ENCODE data around the gene SRSF7. TPM values are rescaled to one million over a fixed set of nuclear protein-coding genes. Genes with fewer than 3 reads are reported as not detected.

The SRSF7 gene
- total RNA-seq, 1 donor from 2014 or later, result 67.6 TPM

DNA sequence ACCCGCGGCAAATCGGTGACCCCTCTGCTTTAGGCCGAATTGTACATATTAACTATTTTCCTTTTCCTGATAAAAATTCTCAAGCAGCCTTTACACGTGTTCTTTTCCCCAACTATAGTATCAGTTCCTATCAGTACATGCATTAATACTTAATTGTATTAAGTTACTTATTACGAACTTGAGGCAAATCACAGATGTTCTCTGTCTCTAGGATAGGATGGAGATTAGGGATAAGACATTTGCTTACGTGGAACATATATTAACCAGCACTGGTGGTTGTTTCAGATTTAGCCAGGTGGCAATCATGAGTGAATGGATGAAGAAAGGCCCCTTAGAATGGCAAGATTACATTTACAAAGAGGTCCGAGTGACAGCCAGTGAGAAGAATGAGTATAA is 27.5 kb upstream of the SRSF7 start:
- no peaks in the 10 kb centered on the region for H3K36me3 ChIP-seq (ENCODE audit: control insufficient read depth, insufficient read depth, low read length)
- no peak for DNase-seq (ENCODE audit: low read depth)
- TF ChIP-seq, protein P1, sequence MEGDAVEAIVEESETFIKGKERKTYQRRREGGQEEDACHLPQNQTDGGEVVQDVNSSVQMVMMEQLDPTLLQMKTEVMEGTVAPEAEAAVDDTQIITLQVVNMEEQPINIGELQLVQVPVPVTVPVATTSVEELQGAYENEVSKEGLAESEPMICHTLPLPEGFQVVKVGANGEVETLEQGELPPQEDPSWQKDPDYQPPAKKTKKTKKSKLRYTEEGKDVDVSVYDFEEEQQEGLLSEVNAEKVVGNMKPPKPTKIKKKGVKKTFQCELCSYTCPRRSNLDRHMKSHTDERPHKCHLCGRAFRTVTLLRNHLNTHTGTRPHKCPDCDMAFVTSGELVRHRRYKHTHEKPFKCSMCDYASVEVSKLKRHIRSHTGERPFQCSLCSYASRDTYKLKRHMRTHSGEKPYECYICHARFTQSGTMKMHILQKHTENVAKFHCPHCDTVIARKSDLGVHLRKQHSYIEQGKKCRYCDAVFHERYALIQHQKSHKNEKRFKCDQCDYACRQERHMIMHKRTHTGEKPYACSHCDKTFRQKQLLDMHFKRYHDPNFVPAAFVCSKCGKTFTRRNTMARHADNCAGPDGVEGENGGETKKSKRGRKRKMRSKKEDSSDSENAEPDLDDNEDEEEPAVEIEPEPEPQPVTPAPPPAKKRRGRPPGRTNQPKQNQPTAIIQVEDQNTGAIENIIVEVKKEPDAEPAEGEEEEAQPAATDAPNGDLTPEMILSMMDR (IDR thresholded peaks at IDR 0.05; ENCODE audit: insufficient read depth, low read length, poor library complexity, severe bottlenecking), result no peak
- H3K4me3 ChIP-seq (ENCODE audit: low read depth, low read length), result peak overlapping the region; percentile 54
- no peaks in the 10 kb centered on the region for H3K27me3 ChIP-seq (ENCODE audit: control insufficient read depth, insufficient read depth, low read length)

DNA sequence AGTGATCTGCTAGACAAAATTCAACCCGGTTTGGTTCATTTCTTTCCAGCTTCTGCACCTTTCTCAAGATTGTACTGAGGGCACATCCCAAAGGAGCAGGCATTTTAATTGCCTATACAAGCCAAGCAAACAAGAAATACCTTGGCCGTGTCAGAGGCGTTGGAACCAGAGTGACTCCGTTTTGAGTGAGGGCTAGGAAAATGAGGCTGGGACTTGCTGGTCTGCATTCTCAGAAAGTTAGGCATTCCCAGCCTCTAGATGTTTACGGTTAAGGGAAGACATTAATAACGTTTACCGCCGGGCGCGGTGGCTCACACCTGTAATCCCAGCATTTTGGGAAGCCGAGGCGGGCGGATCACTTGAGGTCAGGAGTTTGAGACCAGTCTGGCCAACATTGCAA is 25.4 kb upstream of the SRSF7 start:
- TF ChIP-seq, protein P1 (IDR thresholded peaks at IDR 0.05; ENCODE audit: insufficient read depth, low read length, poor library complexity, severe bottlenecking), result no peak
- H3K4me3 ChIP-seq (ENCODE audit: low read depth, low read length), result no peak overlapping the region
- no peaks in the 10 kb centered on the region for H3K36me3 ChIP-seq (ENCODE audit: control insufficient read depth, insufficient read depth, low read length)
- DNase-seq (ENCODE audit: low read depth), result no peak
- no peaks in the 10 kb centered on the region for H3K27me3 ChIP-seq (ENCODE audit: control insufficient read depth, insufficient read depth, low read length)

DNA sequence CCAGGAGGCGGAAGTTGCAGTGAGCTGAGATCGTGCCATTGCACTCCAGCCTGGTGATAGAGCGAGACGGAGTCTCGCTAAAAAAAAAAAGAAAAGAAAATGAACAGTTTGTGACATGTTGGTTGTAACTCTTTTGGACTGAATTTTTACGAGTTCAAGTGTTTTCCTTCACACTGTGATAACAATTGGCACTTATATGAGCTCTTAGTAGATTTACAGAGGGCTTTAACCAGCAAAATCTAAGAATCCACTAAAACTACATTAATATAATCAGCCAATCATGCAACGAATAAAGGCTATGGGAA is 24.7 kb upstream of the SRSF7 start:
- TF ChIP-seq, protein P1 (IDR thresholded peaks at IDR 0.05; ENCODE audit: insufficient read depth, low read length, poor library complexity, severe bottlenecking), result no peak
- no peaks in the 10 kb centered on the region for H3K27me3 ChIP-seq (ENCODE audit: control insufficient read depth, insufficient read depth, low read length)
- no peak overlapping the region for H3K4me3 ChIP-seq (ENCODE audit: low read depth, low read length)
- DNase-seq (ENCODE audit: low read depth), result no peak
- no peaks in the 10 kb centered on the region for H3K36me3 ChIP-seq (ENCODE audit: control insufficient read depth, insufficient read depth, low read length)

DNA sequence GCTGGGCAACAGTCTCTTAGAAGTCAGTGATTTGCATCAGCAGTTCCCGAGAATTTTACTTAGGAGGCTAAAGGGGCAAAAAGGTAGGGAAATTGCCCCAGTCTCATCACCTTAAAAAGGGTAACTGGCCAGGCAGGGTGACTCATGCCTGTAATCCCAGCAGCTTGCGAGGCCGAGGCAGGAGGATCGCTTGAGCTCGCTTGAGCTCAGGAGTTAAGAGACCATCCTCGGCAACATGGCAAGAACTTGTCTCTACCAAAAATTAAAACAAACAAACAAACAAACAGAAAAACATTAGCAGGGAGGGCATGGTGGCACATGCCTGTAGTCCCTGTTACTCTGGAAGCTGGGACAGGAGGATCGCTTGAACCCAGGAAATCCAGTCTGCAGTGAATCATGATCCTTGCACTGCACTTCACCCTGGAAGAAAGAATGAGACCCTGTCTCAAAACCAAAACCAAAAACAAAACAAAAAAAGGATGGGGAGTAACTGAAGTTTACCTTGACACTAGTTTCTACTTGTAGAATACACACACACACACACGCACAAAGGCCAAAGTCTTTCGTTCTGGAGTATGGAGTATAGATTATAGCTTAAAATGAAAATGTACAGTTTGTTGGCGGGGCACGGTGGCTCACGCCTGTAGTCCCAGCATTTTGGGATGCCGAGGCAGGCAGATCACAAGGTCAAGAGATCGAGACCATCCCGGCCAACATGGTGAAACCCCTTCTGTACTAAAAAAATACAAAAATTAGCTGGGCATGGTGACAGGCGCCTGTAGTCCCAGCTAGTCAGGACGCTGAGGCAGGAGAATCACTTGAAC is 24.1 kb upstream of the SRSF7 start:
- TF ChIP-seq, protein P1 (IDR thresholded peaks at IDR 0.05; ENCODE audit: insufficient read depth, low read length, poor library complexity, severe bottlenecking), result no peak
- Histone ChIP-seq H3K4me3 (ENCODE audit: low read depth, low read length) (no peak overlapping the region), H3K27me3 (ENCODE audit: control insufficient read depth, insufficient read depth, low read length) (no peaks in the 10 kb centered on the region), H3K36me3 (ENCODE audit: control insufficient read depth, insufficient read depth, low read length) (no peaks in the 10 kb centered on the region)
- DNase-seq (ENCODE audit: low read depth), result no peak

DNA sequence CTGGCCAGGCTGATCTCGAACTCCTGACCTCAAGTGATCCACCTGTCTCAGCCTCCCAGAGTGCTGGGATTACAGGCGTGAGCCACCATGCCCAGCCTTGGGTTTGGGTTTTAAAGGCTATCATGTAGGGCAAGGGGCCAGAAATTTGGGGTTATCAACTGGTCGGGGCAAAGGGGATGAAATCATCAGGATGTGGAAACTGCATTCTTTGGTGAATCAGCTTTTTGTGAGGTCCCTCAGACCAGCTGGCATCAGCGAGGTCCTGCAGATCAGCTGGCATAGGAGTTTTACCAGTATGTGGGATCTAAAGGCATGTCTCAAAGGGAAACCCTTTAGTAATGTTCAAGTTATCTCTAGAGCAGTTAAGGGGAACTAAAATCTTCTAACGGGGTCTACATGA is 20.5 kb upstream of the SRSF7 start:
- H3K36me3 ChIP-seq (ENCODE audit: control insufficient read depth, insufficient read depth, low read length), result no peaks in the 10 kb centered on the region
- H3K4me3 ChIP-seq (ENCODE audit: low read depth, low read length), result no peak overlapping the region
- TF ChIP-seq, protein P1 (IDR thresholded peaks at IDR 0.05; ENCODE audit: insufficient read depth, low read length, poor library complexity, severe bottlenecking), result no peak
- DNase-seq (ENCODE audit: low read depth), result no peak
- no peaks in the 10 kb centered on the region for H3K27me3 ChIP-seq (ENCODE audit: control insufficient read depth, insufficient read depth, low read length)

DNA sequence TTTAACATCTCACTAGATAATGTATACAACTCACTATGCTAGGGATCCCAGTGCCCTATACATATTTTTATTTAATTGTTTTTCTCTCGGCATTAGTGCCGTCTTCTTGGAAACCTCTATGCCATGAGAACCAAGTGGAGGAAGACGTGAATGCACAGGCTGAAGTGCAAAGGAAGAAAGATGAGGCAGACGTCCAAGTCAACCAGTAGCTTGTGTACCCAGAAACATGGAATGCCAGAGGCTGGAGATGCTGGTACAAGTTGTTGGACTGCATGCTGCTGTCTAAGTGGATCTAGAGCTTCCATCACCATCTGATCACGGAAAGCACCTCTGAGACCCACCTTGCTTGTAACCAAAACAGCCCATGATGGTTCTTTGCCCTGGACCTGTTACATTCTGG is 14.4 kb upstream of the SRSF7 start:
- H3K27me3 ChIP-seq (ENCODE audit: control insufficient read depth, insufficient read depth, low read length), result no peaks in the 10 kb centered on the region
- TF ChIP-seq, protein P1 (IDR thresholded peaks at IDR 0.05; ENCODE audit: insufficient read depth, low read length, poor library complexity, severe bottlenecking), result no peak
- no peak overlapping the region for H3K4me3 ChIP-seq (ENCODE audit: low read depth, low read length)
- DNase-seq (ENCODE audit: low read depth), result no peak
- H3K36me3 ChIP-seq (ENCODE audit: control insufficient read depth, insufficient read depth, low read length), result no peaks in the 10 kb centered on the region

Measured in kidney epithelial cell (primary cell).